Peyer's patch (tissue), 4 donors: ENCODE data around the gene SDR42E1. TPM values are rescaled to one million over a fixed set of nuclear protein-coding genes. Genes with fewer than 3 reads are reported as not detected.

Experiments used
- DNase-seq, 3 donors: peaks; one replicate each; pipeline ENCODE4 v3.0.0-alpha.2; 2017 to 2019
- H3K27ac ChIP-seq, 4 donors: fragments of 200-600 bp; sonication (generic); one replicate each; pipeline ENCODE4 v1.5.1; 2016 to 2019
- H3K27me3 ChIP-seq, 2 donors: fragments of 200-600 bp; sonication (generic); one replicate each; pipeline ENCODE4 v1.5.1; 2019
- H3K36me3 ChIP-seq, 3 donors: fragments of 200-600 bp; sonication (generic); one replicate each; pipeline ENCODE4 v1.5.1; 2016 to 2019
- H3K4me1 ChIP-seq, 4 donors: fragments of 200-600 bp; sonication (generic); one replicate each; pipeline ENCODE4 v1.5.1; 2016 to 2019
- H3K4me3 ChIP-seq, 4 donors: fragments of 200-600 bp; sonication (generic); 1 replicate in 3 of 4; 2 replicates in 1 of 4; pipeline ENCODE4 v1.5.1; 2016 to 2019; ENCODE audit warnings: mild to moderate bottlenecking in 1 of 4
- H3K9me3 ChIP-seq, 4 donors: fragments of 200-600 bp; sonication (generic); one replicate each; pipeline ENCODE4 v1.5.1; 2016 to 2019; ENCODE audit warnings: mild to moderate bottlenecking in 1 of 4
- CTCF ChIP-seq, 6 experiments: fragments of 450-650 bp in 4 of 6; fragments of 200-600 bp in 2 of 6; sonication (generic) in 1 of 6; IDR thresholded peaks; one replicate each; pipeline ENCODE4 v1.5.1; 2017 to 2019; ENCODE audit warnings: antibody characterized with exemption in 6 of 6, mild to moderate bottlenecking in 3 of 6, moderate library complexity in 1 of 6
- POLR2A ChIP-seq, 2 donors: fragments of 450-650 bp; IDR thresholded peaks; one replicate each; pipeline ENCODE4 v1.5.1; 2017; ENCODE audit warnings: antibody characterized with exemption in 2 of 2, mild to moderate bottlenecking in 2 of 2, moderate library complexity in 2 of 2
- total RNA-seq, 4 donors: library from RNA; depleted of rRNA; stranded (reverse); fragments of >200 nt; gene quantifications; one replicate each; pipeline ENCODE4 v1.1.0, GENCODE V29; 2016

The SDR42E1 gene
- total RNA-seq, 4 donors from 2014 or later = 1.7 to 19.8 (median 17.1) TPM

GRCh38 chr16:82031116-82032084, 20.1 kb upstream of the SDR42E1 start:
- H3K4me3 ChIP-seq = no peak overlapping the region
- peaks cover 0 to 17% (median 5%) of the 10 kb centered on the region in 4 donors for H3K4me1 ChIP-seq
- no peaks in the 10 kb centered on the region for H3K27me3 ChIP-seq
- no peaks in the 10 kb centered on the region for H3K36me3 ChIP-seq
- H3K9me3 ChIP-seq = no peaks in the 10 kb centered on the region
- TF ChIP-seq CTCF (IDR thresholded peaks at IDR 0.05) (peak in 4 of 6 experiments; percentile 23 to 78 (median 78)), POLR2A (IDR thresholded peaks at IDR 0.05) (no peak)
- DNase-seq = no peak
- H3K27ac ChIP-seq = no peak overlapping the region

GRCh38 chr16:82027629-82028064, 16.4 kb upstream of the SDR42E1 start:
- no peak overlapping the region for H3K4me3 ChIP-seq
- H3K27ac ChIP-seq = peak overlapping the region in 3 of 4 donors; percentile 34 to 59 (median 49)
- H3K27me3 ChIP-seq = no peaks in the 10 kb centered on the region
- no peaks in the 10 kb centered on the region for H3K36me3 ChIP-seq
- peaks cover 0 to 8% (median 2%) of the 10 kb centered on the region in 4 donors for H3K4me1 ChIP-seq
- H3K9me3 ChIP-seq = no peaks in the 10 kb centered on the region
- TF ChIP-seq POLR2A (IDR thresholded peaks at IDR 0.05) (peak in 1 of 2 donors; percentile 55), CTCF (IDR thresholded peaks at IDR 0.05) (no peak)
- DNase-seq = peak in 2 of 3 donors; percentile 57 to 71

GRCh38 chr16:82024883-82025282, 13.6 kb upstream of the SDR42E1 start:
- DNase-seq = no peak
- Histone ChIP-seq H3K4me1 (peaks cover 0 to 8% (median 1%) of the 10 kb centered on the region in 4 donors), H3K4me3 (no peak overlapping the region), H3K36me3 (no peaks in the 10 kb centered on the region), H3K9me3 (no peaks in the 10 kb centered on the region), H3K27ac (no peak overlapping the region), H3K27me3 (no peaks in the 10 kb centered on the region)
- TF ChIP-seq CTCF (IDR thresholded peaks at IDR 0.05) (no peak), POLR2A (IDR thresholded peaks at IDR 0.05) (no peak)

- DNase-seq = no peak
- no peaks in the 10 kb centered on the region for H3K36me3 ChIP-seq
- TF ChIP-seq CTCF (IDR thresholded peaks at IDR 0.05) (no peak), POLR2A (IDR thresholded peaks at IDR 0.05) (no peak)
- H3K27ac ChIP-seq = no peak overlapping the region
- peaks cover 0 to 8% (median 1%) of the 10 kb centered on the region in 4 donors for H3K4me1 ChIP-seq
- H3K9me3 ChIP-seq = no peaks in the 10 kb centered on the region
- no peak overlapping the region for H3K4me3 ChIP-seq
- no peaks in the 10 kb centered on the region for H3K27me3 ChIP-seq
These were observed 13.0 kb upstream of the SDR42E1 start for GRCh38 chr16:82024316-82024715.

- Histone ChIP-seq H3K9me3 (no peaks in the 10 kb centered on the region), H3K27ac (no peak overlapping the region), H3K36me3 (no peaks in the 10 kb centered on the region), H3K4me1 (peaks cover 0 to 7% (median 1%) of the 10 kb centered on the region in 4 donors), H3K27me3 (no peaks in the 10 kb centered on the region), H3K4me3 (no peak overlapping the region)
- DNase-seq = no peak
- TF ChIP-seq POLR2A (IDR thresholded peaks at IDR 0.05) (no peak), CTCF (IDR thresholded peaks at IDR 0.05) (no peak)
These were observed 11.9 kb upstream of the SDR42E1 start for GRCh38 chr16:82023206-82023605.
